ENCODE measurements around the gene COL2A1. TPM values are rescaled to one million over a fixed set of nuclear protein-coding genes. Genes with fewer than 3 reads are reported as not detected.

COL2A1 gene
- polyA plus RNA-seq, 1 donor (not counting 4 experiments of a cell fraction or from before 2014, with no cell fraction given) = 0.03 TPM

- FAIRE-seq = no peak
- no peak overlapping the region for H2AFZ ChIP-seq (ENCODE audit: control insufficient read depth, low read length)
Observed at GRCh38 chr12:47939009-47939601, 65.2 kb downstream of the COL2A1 start.

GRCh38 chr12:47938594-47938993 lies 65.7 kb downstream of the COL2A1 start:
- Histone ChIP-seq H3K9me3 (ENCODE audit: control insufficient read depth, low read depth, low read length) (no peaks in the 10 kb centered on the region), H2AFZ (ENCODE audit: control insufficient read depth, low read length) (no peak overlapping the region), H3K27me3 (ENCODE audit: control insufficient read depth, extremely low read depth, insufficient read depth, low read length) (no peaks in the 10 kb centered on the region), H3K9me1 (ENCODE audit: control insufficient read depth, extremely low read depth, insufficient read depth, low read length) (no peaks in the 10 kb centered on the region), H3K9ac (ENCODE audit: control insufficient read depth, extremely low read depth, insufficient read depth, low read length) (no peak overlapping the region), H4K20me1 (ENCODE audit: control insufficient read depth, extremely low read depth, insufficient read depth, low read length) (no peaks in the 10 kb centered on the region), H3K79me2 (ENCODE audit: control insufficient read depth, insufficient read depth, low read length) (no peaks in the 10 kb centered on the region), H3K4me2 (ENCODE audit: control insufficient read depth, extremely low read depth, insufficient read depth, low read depth, low read length) (no peak overlapping the region), H3K36me3 (ENCODE audit: control insufficient read depth in 2 of 2, extremely low read depth in 1 of 2, insufficient read depth in 2 of 2, low read length in 2 of 2) (no peaks in the 10 kb centered on the region), H3K4me3 (ENCODE audit: control insufficient read depth in 2 of 3, extremely low read depth in 1 of 3, insufficient read depth in 2 of 3, low read depth in 1 of 3, low read length in 3 of 3) (no peak overlapping the region), H3K27ac (ENCODE audit: control insufficient read depth, insufficient read depth, low read length) (no peak overlapping the region), H3K4me1 (ENCODE audit: control insufficient read depth, extremely low read depth, insufficient read depth, low read length) (peaks cover 6% of the 10 kb centered on the region)
- TF ChIP-seq CTCF (optimal IDR thresholded peaks at IDR 0.05 in 1 of 3, IDR thresholded peaks at IDR 0.05 in 1 of 3, conservative IDR thresholded peaks at IDR 0.05 in 1 of 3; ENCODE audit: extremely low read depth in 1 of 3, insufficient read depth in 2 of 3, low read length in 3 of 3) (no peak), EZH2 (IDR thresholded peaks at IDR 0.05; ENCODE audit: low read length) (no peak)
- dilution Hi-C loops (cut with MboI; ENCODE audit: extremely low pct_ligation_motif_present, low sequenced_read_pairs) = no loop called here
- FAIRE-seq = no peak
- DNase-seq (ENCODE audit: low read depth, low spot score) = no peak

More at GRCh38 chr12:47939009-47939601, 65.2 kb downstream of the COL2A1 start:
- Histone ChIP-seq H3K4me1 (ENCODE audit: control insufficient read depth, extremely low read depth, insufficient read depth, low read length) (peaks cover 6% of the 10 kb centered on the region), H3K79me2 (ENCODE audit: control insufficient read depth, insufficient read depth, low read length) (no peaks in the 10 kb centered on the region), H4K20me1 (ENCODE audit: control insufficient read depth, extremely low read depth, insufficient read depth, low read length) (no peaks in the 10 kb centered on the region), H3K4me3 (ENCODE audit: control insufficient read depth in 2 of 3, extremely low read depth in 1 of 3, insufficient read depth in 2 of 3, low read depth in 1 of 3, low read length in 3 of 3) (no peak overlapping the region), H3K9ac (ENCODE audit: control insufficient read depth, extremely low read depth, insufficient read depth, low read length) (no peak overlapping the region), H3K4me2 (ENCODE audit: control insufficient read depth, extremely low read depth, insufficient read depth, low read depth, low read length) (no peak overlapping the region), H3K27ac (ENCODE audit: control insufficient read depth, insufficient read depth, low read length) (no peak overlapping the region), H3K9me3 (ENCODE audit: control insufficient read depth, low read depth, low read length) (no peaks in the 10 kb centered on the region), H3K9me1 (ENCODE audit: control insufficient read depth, extremely low read depth, insufficient read depth, low read length) (no peaks in the 10 kb centered on the region), H3K27me3 (ENCODE audit: control insufficient read depth, extremely low read depth, insufficient read depth, low read length) (no peaks in the 10 kb centered on the region), H3K36me3 (ENCODE audit: control insufficient read depth in 2 of 2, extremely low read depth in 1 of 2, insufficient read depth in 2 of 2, low read length in 2 of 2) (no peaks in the 10 kb centered on the region)
- no peak for DNase-seq (ENCODE audit: low read depth, low spot score)
- TF ChIP-seq CTCF (optimal IDR thresholded peaks at IDR 0.05 in 1 of 3, IDR thresholded peaks at IDR 0.05 in 1 of 3, conservative IDR thresholded peaks at IDR 0.05 in 1 of 3; ENCODE audit: extremely low read depth in 1 of 3, insufficient read depth in 2 of 3, low read length in 3 of 3) (no peak), EZH2 (IDR thresholded peaks at IDR 0.05; ENCODE audit: low read length) (no peak)
- dilution Hi-C loops (cut with MboI; ENCODE audit: extremely low pct_ligation_motif_present, low sequenced_read_pairs) = no loop called here

Data from keratinocyte (primary cell).